C4-2B (cell line): ENCODE measurements around the gene CACNA2D1.

Experiments used
- ZFX ChIP-seq: fragments of 450-650 bp; IDR thresholded peaks from 2 replicates; pipeline ENCODE4 v1.6.1; 2017
- TF ChIP-seq, protein P1 (sequence below): fragments of 450-650 bp; conservative IDR thresholded peaks from 2 replicates; pipeline ENCODE4 v1.5.1; 2017; ENCODE audit warnings: mild to moderate bottlenecking

DNA sequence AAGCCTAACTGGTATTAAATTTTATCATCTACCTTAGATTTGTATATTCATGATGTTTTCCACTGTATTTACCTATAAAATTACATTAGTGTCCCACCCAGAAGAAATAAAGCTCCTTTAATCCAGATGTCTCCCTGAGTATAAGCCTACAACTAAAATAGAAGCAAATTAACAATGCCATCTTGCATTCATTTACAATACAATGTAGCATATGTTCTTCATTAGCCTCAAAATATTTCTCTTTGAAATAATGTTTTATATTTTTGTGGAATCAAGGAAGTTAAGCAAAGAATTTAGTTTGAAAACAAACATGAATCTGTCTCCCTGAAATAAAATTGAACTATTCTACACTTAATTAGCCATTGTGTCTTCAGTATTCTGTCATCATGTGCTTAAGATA lies 112.3 kb downstream of the CACNA2D1 start:
- TF ChIP-seq, protein P1, sequence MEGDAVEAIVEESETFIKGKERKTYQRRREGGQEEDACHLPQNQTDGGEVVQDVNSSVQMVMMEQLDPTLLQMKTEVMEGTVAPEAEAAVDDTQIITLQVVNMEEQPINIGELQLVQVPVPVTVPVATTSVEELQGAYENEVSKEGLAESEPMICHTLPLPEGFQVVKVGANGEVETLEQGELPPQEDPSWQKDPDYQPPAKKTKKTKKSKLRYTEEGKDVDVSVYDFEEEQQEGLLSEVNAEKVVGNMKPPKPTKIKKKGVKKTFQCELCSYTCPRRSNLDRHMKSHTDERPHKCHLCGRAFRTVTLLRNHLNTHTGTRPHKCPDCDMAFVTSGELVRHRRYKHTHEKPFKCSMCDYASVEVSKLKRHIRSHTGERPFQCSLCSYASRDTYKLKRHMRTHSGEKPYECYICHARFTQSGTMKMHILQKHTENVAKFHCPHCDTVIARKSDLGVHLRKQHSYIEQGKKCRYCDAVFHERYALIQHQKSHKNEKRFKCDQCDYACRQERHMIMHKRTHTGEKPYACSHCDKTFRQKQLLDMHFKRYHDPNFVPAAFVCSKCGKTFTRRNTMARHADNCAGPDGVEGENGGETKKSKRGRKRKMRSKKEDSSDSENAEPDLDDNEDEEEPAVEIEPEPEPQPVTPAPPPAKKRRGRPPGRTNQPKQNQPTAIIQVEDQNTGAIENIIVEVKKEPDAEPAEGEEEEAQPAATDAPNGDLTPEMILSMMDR = no peak
- no peak for TF ChIP-seq ZFX
